ENCODE data around the gene DLX4.
A peak's percentile ranks its signal among the peaks of the same experiment; 100 is the strongest.

The DLX4 gene

GRCh38 chr17:49987681-49988441 is 18.9 kb downstream of the DLX4 start:
- no peak for DNase-seq

- no peak for DNase-seq
These were observed 20.5 kb downstream of the DLX4 start for GRCh38 chr17:49989518-49989880.

- DNase-seq, result no peak
These were observed 21.3 kb downstream of the DLX4 start for GRCh38 chr17:49990331-49990730.

- no peak for DNase-seq
These were observed 21.9 kb downstream of the DLX4 start for GRCh38 chr17:49990921-49991320.

GRCh38 chr17:49991409-49991808 is 22.4 kb downstream of the DLX4 start:
- DNase-seq, result no peak

GRCh38 chr17:49992191-49992932 is 23.4 kb downstream of the DLX4 start:
- no peak for DNase-seq

- no peak for DNase-seq
These were observed 24.0 kb downstream of the DLX4 start for GRCh38 chr17:49992933-49993422.

GRCh38 chr17:49993423-49994060 is 24.6 kb downstream of the DLX4 start:
- DNase-seq, result no peak

- no peak for DNase-seq
These were observed 25.4 kb downstream of the DLX4 start for GRCh38 chr17:49994085-49995054.

- peak; percentile 46 for DNase-seq
These were observed 26.2 kb downstream of the DLX4 start, which contains the start of gene DLX3 for GRCh38 chr17:49995055-49995738. DLX3 (minus strand) TSS chr17:49995224; CDS start chr17:49994998, 226 bp downstream.

- DNase-seq, result no peak
These were observed 27.1 kb downstream of the DLX4 start for GRCh38 chr17:49996121-49996494.

GRCh38 chr17:49996495-49997300 is 27.7 kb downstream of the DLX4 start:
- peak; percentile 19 for DNase-seq

- no peak for DNase-seq
These were observed 28.3 kb downstream of the DLX4 start for GRCh38 chr17:49997301-49997650.

GRCh38 chr17:49997773-49998703 is 29.0 kb downstream of the DLX4 start:
- DNase-seq, result peak; percentile 77

- DNase-seq, result no peak
These were observed 30.0 kb downstream of the DLX4 start for GRCh38 chr17:49998836-49999511.

- DNase-seq, result no peak
These were observed 34.9 kb downstream of the DLX4 start for GRCh38 chr17:50003911-50004310.

GRCh38 chr17:50009282-50009681 is 40.3 kb downstream of the DLX4 start:
- DNase-seq, result no peak

GRCh38 chr17:50013079-50013478 is 44.1 kb downstream of the DLX4 start:
- DNase-seq, result no peak

Data from fibroblast of skin of abdomen (primary cell).